ENCODE measurements around the gene IMPG1.

GRCh38 chr6:76120302-76120701 is 47.8 kb upstream of the IMPG1 start:
- no peak for TF ChIP-seq POLR2AphosphoS5 (IDR thresholded peaks at IDR 0.05)
- TF ChIP-seq POLR2A (IDR thresholded peaks at IDR 0.05), result no peak

Measured in upper lobe of left lung (tissue), 4 donors.